H1 (cell line): Measurements from ENCODE around the gene RAB3C. TPM values are rescaled to one million over a fixed set of nuclear protein-coding genes. Genes with fewer than 3 reads are reported as not detected.

Experiments used
- CTBP2 ChIP-seq: IDR thresholded peaks from 2 replicates; pipeline ENCODE4 v1.7.0; 2011; ENCODE audit warnings: borderline replicate concordance, mild to moderate bottlenecking, moderate library complexity, mixed read lengths, low read length; ENCODE audit not compliant: insufficient read depth, insufficient read length
- HDAC2 ChIP-seq, 2 experiments: fragments of 300-600 bp in 1 of 2; sonication (generic) in 1 of 2; IDR thresholded peaks; 2 replicates each; pipeline ENCODE4 v1.6.1; 2011 to 2012; ENCODE audit warnings: low read depth in 2 of 2, low read length in 2 of 2, mild to moderate bottlenecking in 2 of 2, moderate library complexity in 2 of 2, borderline replicate concordance in 1 of 2, inconsistent platforms in 1 of 2
- JUN ChIP-seq: IDR thresholded peaks from 2 replicates; pipeline ENCODE4 v1.6.1; 2011; ENCODE audit warnings: low read depth, mild to moderate bottlenecking, improper control_type of control experiment, low read length
- RXRA ChIP-seq: IDR thresholded peaks from 2 replicates; pipeline ENCODE4 v1.6.1; 2011; ENCODE audit warnings: low read depth, mild to moderate bottlenecking, low read length, moderate library complexity; ENCODE audit not compliant: insufficient read depth
- polyA plus RNA-seq, 7 experiments: library from polyadenylated mRNA; depleted of rRNA in 3 of 7; stranded (reverse) in 5 of 7; unstranded in 2 of 7; fragments of >200 nt in 5 of 7; fragments of 200-250 nt in 2 of 7; gene quantifications; 1 replicate in 5 of 7; 2 replicates in 1 of 7; 4 replicates in 1 of 7; pipeline versions ENCODE4 v1.2.1 to v1.2.3, GENCODE V29; 2011 to 2013; ENCODE audit warnings: missing spikeins in 2 of 7, mixed read lengths in 2 of 7
- total RNA-seq: library from RNA; stranded (reverse); fragmentation: NEBNext Ultra II Directional; extraction: Animal tissue kit (Norgen Biotek cat#: 25700); gene quantifications from 2 replicates; pipeline ENCODE4 v1.2.1, GENCODE V29; 2021
- TF ChIP-seq, protein P1 (sequence below): fragments of 300-600 bp; sonication (generic); IDR thresholded peaks from 2 replicates; pipeline ENCODE4 v1.7.1; 2012; ENCODE audit warnings: low read length, moderate library complexity, mild to moderate bottlenecking, inconsistent platforms; ENCODE audit not compliant: insufficient replicate concordance
- TF ChIP-seq, protein P2 (sequence below): IDR thresholded peaks from 2 replicates; pipeline ENCODE4 v1.6.1; 2012; ENCODE audit warnings: inconsistent platforms

RAB3C gene
- total and polyA plus RNA-seq, 2 of the 8 experiments (the other 6 are each of a cell fraction or from before 2014, with no cell fraction given): 14.7 to 18.3 TPM

DNA sequence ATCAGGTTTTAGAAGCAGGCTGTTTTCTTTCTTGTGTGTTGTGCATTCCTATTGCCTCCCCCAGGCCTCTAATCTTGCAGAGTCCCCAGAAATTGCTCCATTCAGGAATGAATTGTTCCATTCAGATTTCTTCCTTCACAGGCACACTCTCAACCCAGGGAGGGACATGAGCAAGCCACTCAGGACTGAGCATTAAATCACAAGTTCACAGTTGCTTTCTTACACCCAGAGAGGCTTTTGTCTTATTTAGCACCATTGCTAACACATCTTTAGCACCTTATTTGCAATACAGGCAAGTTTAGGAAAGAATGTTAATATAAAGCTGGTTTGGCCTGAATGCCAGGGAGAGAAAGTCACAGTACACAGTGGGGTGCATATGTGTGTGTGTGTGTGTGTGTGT, 221.4 kb downstream of the RAB3C start (continued):
- TF ChIP-seq HDAC2 (IDR thresholded peaks at IDR 0.05; ENCODE audit: borderline replicate concordance in 1 of 2, low read depth in 2 of 2, low read length in 2 of 2) (no peak), RXRA (no peak), CTBP2 (no peak), JUN (no peak)
- TF ChIP-seq, protein P1, sequence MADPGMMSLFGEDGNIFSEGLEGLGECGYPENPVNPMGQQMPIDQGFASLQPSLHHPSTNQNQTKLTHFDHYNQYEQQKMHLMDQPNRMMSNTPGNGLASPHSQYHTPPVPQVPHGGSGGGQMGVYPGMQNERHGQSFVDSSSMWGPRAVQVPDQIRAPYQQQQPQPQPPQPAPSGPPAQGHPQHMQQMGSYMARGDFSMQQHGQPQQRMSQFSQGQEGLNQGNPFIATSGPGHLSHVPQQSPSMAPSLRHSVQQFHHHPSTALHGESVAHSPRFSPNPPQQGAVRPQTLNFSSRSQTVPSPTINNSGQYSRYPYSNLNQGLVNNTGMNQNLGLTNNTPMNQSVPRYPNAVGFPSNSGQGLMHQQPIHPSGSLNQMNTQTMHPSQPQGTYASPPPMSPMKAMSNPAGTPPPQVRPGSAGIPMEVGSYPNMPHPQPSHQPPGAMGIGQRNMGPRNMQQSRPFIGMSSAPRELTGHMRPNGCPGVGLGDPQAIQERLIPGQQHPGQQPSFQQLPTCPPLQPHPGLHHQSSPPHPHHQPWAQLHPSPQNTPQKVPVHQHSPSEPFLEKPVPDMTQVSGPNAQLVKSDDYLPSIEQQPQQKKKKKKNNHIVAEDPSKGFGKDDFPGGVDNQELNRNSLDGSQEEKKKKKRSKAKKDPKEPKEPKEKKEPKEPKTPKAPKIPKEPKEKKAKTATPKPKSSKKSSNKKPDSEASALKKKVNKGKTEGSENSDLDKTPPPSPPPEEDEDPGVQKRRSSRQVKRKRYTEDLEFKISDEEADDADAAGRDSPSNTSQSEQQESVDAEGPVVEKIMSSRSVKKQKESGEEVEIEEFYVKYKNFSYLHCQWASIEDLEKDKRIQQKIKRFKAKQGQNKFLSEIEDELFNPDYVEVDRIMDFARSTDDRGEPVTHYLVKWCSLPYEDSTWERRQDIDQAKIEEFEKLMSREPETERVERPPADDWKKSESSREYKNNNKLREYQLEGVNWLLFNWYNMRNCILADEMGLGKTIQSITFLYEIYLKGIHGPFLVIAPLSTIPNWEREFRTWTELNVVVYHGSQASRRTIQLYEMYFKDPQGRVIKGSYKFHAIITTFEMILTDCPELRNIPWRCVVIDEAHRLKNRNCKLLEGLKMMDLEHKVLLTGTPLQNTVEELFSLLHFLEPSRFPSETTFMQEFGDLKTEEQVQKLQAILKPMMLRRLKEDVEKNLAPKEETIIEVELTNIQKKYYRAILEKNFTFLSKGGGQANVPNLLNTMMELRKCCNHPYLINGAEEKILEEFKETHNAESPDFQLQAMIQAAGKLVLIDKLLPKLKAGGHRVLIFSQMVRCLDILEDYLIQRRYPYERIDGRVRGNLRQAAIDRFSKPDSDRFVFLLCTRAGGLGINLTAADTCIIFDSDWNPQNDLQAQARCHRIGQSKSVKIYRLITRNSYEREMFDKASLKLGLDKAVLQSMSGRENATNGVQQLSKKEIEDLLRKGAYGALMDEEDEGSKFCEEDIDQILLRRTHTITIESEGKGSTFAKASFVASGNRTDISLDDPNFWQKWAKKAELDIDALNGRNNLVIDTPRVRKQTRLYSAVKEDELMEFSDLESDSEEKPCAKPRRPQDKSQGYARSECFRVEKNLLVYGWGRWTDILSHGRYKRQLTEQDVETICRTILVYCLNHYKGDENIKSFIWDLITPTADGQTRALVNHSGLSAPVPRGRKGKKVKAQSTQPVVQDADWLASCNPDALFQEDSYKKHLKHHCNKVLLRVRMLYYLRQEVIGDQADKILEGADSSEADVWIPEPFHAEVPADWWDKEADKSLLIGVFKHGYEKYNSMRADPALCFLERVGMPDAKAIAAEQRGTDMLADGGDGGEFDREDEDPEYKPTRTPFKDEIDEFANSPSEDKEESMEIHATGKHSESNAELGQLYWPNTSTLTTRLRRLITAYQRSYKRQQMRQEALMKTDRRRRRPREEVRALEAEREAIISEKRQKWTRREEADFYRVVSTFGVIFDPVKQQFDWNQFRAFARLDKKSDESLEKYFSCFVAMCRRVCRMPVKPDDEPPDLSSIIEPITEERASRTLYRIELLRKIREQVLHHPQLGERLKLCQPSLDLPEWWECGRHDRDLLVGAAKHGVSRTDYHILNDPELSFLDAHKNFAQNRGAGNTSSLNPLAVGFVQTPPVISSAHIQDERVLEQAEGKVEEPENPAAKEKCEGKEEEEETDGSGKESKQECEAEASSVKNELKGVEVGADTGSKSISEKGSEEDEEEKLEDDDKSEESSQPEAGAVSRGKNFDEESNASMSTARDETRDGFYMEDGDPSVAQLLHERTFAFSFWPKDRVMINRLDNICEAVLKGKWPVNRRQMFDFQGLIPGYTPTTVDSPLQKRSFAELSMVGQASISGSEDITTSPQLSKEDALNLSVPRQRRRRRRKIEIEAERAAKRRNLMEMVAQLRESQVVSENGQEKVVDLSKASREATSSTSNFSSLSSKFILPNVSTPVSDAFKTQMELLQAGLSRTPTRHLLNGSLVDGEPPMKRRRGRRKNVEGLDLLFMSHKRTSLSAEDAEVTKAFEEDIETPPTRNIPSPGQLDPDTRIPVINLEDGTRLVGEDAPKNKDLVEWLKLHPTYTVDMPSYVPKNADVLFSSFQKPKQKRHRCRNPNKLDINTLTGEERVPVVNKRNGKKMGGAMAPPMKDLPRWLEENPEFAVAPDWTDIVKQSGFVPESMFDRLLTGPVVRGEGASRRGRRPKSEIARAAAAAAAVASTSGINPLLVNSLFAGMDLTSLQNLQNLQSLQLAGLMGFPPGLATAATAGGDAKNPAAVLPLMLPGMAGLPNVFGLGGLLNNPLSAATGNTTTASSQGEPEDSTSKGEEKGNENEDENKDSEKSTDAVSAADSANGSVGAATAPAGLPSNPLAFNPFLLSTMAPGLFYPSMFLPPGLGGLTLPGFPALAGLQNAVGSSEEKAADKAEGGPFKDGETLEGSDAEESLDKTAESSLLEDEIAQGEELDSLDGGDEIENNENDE: no peak
- TF ChIP-seq, protein P2, sequence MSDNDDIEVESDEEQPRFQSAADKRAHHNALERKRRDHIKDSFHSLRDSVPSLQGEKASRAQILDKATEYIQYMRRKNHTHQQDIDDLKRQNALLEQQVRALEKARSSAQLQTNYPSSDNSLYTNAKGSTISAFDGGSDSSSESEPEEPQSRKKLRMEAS: no peak
